Endodermal cell (in vitro differentiated cells): ENCODE data around the gene TBC1D2. TPM values are rescaled to one million over a fixed set of nuclear protein-coding genes. Genes with fewer than 3 reads are reported as not detected.

Experiments
- DNase-seq: peaks from one replicate; pipeline ENCODE4 v3.0.0-alpha.2; 2017
- H3K27ac ChIP-seq: 2 replicates; pipeline ENCODE4 v1.5.1; 2013; ENCODE audit warnings: mild to moderate bottlenecking, low read depth, low read length, moderate library complexity
- H3K27me3 ChIP-seq: 2 replicates; pipeline ENCODE4 v1.6.1; 2013; ENCODE audit warnings: mild to moderate bottlenecking, low read length, moderate library complexity; ENCODE audit not compliant: insufficient read depth, control insufficient read depth, poor library complexity, severe bottlenecking
- H3K36me3 ChIP-seq: 2 replicates; pipeline ENCODE4 v1.7.0; 2013; ENCODE audit warnings: mild to moderate bottlenecking, low read length, moderate library complexity; ENCODE audit not compliant: control insufficient read depth, insufficient read depth
- H3K4me1 ChIP-seq: one replicate; pipeline ENCODE4 v1.7.0; 2013; ENCODE audit warnings: low read length; ENCODE audit not compliant: control insufficient read depth, insufficient read depth
- H3K4me3 ChIP-seq: 2 replicates; pipeline ENCODE4 v1.5.1; 2013; ENCODE audit warnings: mild to moderate bottlenecking, low read length, moderate library complexity
- H3K9ac ChIP-seq: 2 replicates; pipeline ENCODE4 v1.6.1; 2013; ENCODE audit warnings: mild to moderate bottlenecking, low read length, moderate library complexity; ENCODE audit not compliant: poor library complexity, severe bottlenecking; ENCODE audit errors: extremely low read depth
- H3K9me3 ChIP-seq: 2 replicates; pipeline ENCODE4 v1.6.1; 2013; ENCODE audit warnings: mild to moderate bottlenecking, low read length, moderate library complexity; ENCODE audit not compliant: control insufficient read depth
- H3K27ac Mint-ChIP-seq: 2 replicates; pipeline ENCODE4 v1.8.0; 2020; ENCODE audit warnings: mixed read lengths
- H3K27me3 Mint-ChIP-seq: 2 replicates; pipeline ENCODE4 v1.8.0; 2021; ENCODE audit warnings: mild to moderate bottlenecking, mixed read lengths; ENCODE audit not compliant: insufficient read depth
- H3K36me3 Mint-ChIP-seq: 2 replicates; pipeline ENCODE4 v1.8.0; 2020; ENCODE audit warnings: low read depth, mixed read lengths
- H3K4me1 Mint-ChIP-seq: 2 replicates; pipeline ENCODE4 v1.8.0; 2020; ENCODE audit warnings: mixed read lengths
- H3K4me3 Mint-ChIP-seq: 2 replicates; pipeline ENCODE4 v1.8.0; 2020; ENCODE audit warnings: mild to moderate bottlenecking, moderate library complexity, mixed read lengths
- H3K9me3 Mint-ChIP-seq: 2 replicates; pipeline ENCODE4 v1.8.0; 2020; ENCODE audit warnings: mild to moderate bottlenecking, mixed read lengths
- WGBS, 2 experiments: methylation state at CpG; one replicate each; pipeline versions ENCODE4 v1.1.5 to v1.1.7; 2013; ENCODE audit warnings: missing lambda C conversion rate in 2 of 2, mixed read lengths in 1 of 2; ENCODE audit not compliant: insufficient coverage in 1 of 2, insufficient read length in 1 of 2; 5-methylcytosine and 5-hydroxymethylcytosine counted together
- total RNA-seq, 2 donors: library from RNA; stranded (reverse); fragmentation: NEBNext Ultra II Directional in 1 of 2; extraction: Animal tissue kit (Norgen Biotek cat#: 25700) in 1 of 2; gene quantifications; 2 replicates in 1 of 2; 3 replicates in 1 of 2; pipeline ENCODE4 v1.2.1, GENCODE V29; 2021
- TF ChIP-seq, protein P1 (sequence below): fragments of 200-600 bp; sonication (generic); conservative IDR thresholded peaks from 2 replicates; pipeline ENCODE4 v1.5.0; 2021; ENCODE audit warnings: antibody characterized with exemption, mild to moderate bottlenecking

Gene TBC1D2
- total RNA-seq, 2 donors from 2014 or later = 8.1 to 10.4 TPM

DNA sequence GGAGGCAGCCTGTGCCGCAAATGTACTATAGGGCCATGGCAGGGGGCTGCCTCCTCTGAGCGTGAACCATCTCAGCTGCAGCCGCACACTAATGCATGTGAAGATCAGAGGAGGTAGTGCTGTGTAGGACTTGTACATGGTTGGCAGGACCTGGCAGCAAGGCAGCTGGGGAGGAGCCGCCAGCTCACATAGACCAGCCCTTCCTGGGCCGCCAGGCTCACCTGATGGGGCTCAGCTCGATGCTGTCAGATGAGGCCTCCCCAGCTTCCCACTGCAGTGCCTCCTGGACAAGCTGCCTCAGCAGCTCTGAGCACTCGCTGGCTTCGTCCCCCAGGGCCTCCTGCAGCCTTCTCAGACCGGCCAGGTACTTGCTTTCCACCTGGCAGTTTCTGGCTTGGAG lies 45.0 kb downstream of the TBC1D2 start:
- peaks cover 13% of the 10 kb centered on the region for H3K9me3 Mint-ChIP-seq
- H3K36me3 Mint-ChIP-seq = peaks cover 55% of the 10 kb centered on the region
- H3K4me3 Mint-ChIP-seq = no peak overlapping the region
- TF ChIP-seq, protein P1, sequence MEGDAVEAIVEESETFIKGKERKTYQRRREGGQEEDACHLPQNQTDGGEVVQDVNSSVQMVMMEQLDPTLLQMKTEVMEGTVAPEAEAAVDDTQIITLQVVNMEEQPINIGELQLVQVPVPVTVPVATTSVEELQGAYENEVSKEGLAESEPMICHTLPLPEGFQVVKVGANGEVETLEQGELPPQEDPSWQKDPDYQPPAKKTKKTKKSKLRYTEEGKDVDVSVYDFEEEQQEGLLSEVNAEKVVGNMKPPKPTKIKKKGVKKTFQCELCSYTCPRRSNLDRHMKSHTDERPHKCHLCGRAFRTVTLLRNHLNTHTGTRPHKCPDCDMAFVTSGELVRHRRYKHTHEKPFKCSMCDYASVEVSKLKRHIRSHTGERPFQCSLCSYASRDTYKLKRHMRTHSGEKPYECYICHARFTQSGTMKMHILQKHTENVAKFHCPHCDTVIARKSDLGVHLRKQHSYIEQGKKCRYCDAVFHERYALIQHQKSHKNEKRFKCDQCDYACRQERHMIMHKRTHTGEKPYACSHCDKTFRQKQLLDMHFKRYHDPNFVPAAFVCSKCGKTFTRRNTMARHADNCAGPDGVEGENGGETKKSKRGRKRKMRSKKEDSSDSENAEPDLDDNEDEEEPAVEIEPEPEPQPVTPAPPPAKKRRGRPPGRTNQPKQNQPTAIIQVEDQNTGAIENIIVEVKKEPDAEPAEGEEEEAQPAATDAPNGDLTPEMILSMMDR = no peak
- Histone ChIP-seq H3K27me3 (no peaks in the 10 kb centered on the region), H3K27ac (no peak overlapping the region), H3K9me3 (peaks cover 9% of the 10 kb centered on the region), H3K36me3 (peaks cover 30% of the 10 kb centered on the region), H3K4me1 (no peaks in the 10 kb centered on the region), H3K4me3 (no peak overlapping the region), H3K9ac (no peak overlapping the region)
- DNase-seq = no peak
- H3K27me3 Mint-ChIP-seq = no peaks in the 10 kb centered on the region
- H3K27ac Mint-ChIP-seq = no peak overlapping the region
- WGBS, 2 experiments = 88 to 91% methylated on average over 5 to 9 of the region's 9 CpGs
- H3K4me1 Mint-ChIP-seq = peaks cover 3% of the 10 kb centered on the region

DNA sequence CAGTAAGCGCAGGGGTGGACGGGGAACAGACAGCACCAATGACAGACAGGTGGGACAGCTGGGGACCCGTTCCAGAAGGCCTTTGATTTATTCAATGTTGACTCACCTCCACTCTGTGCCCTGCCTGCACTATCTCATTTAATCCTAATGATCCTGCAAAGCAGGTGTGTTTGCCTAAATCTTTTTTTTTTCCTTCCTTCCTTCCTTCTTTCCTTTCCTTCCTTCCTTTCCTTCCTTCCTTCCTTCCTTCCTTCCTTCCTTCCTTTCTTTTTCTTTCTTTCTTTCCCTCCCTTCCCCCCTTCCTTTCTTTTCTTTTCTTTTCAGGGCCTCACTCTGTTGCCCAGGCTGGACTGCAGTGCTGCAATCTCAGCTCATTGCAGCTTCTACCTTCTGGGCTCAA lies 45.9 kb downstream of the TBC1D2 start:
- H3K9me3 Mint-ChIP-seq = peaks cover 13% of the 10 kb centered on the region
- no peaks in the 10 kb centered on the region for H3K27me3 Mint-ChIP-seq
- no peak overlapping the region for H3K27ac ChIP-seq
- H3K4me1 ChIP-seq = no peaks in the 10 kb centered on the region
- H3K27ac Mint-ChIP-seq = no peak overlapping the region
- peaks cover 3% of the 10 kb centered on the region for H3K4me1 Mint-ChIP-seq
- WGBS, 2 experiments = 80 to 87% methylated on average over 1 to 3 of the region's 3 CpGs
- H3K4me3 Mint-ChIP-seq = no peak overlapping the region
- peaks cover 49% of the 10 kb centered on the region for H3K36me3 Mint-ChIP-seq
- peaks cover 9% of the 10 kb centered on the region for H3K9me3 ChIP-seq
- DNase-seq = no peak
- no peak overlapping the region for H3K4me3 ChIP-seq
- no peaks in the 10 kb centered on the region for H3K27me3 ChIP-seq
- H3K9ac ChIP-seq = no peak overlapping the region
- TF ChIP-seq, protein P1 = no peak
- H3K36me3 ChIP-seq = peaks cover 30% of the 10 kb centered on the region

DNA sequence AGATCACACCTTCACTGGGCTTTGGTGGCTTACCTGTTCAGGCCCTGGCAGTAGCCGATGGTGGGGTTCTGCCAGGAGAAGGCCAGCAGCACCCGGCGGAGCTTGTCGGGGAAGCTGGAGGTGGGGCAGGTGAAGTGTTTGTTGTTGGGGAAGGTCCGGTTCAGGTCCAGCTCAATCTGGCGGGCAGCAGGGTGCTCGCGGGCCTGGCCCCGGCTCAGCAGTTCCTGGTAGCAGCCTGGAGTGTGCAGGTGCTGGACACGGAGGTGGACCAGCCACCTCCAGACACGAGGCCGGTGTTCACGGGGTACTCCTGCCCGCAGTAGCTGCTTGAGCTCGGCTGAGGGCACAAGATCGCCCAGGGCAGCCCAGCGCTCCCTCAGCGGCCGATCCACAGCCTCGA lies 46.8 kb downstream of the TBC1D2 start:
- H3K36me3 ChIP-seq = peaks cover 27% of the 10 kb centered on the region
- no peak overlapping the region for H3K4me3 Mint-ChIP-seq
- no peaks in the 10 kb centered on the region for H3K27me3 Mint-ChIP-seq
- peaks cover 3% of the 10 kb centered on the region for H3K4me1 Mint-ChIP-seq
- peaks cover 50% of the 10 kb centered on the region for H3K36me3 Mint-ChIP-seq
- no peaks in the 10 kb centered on the region for H3K27me3 ChIP-seq
- no peak overlapping the region for H3K27ac Mint-ChIP-seq
- DNase-seq = no peak
- peaks cover 13% of the 10 kb centered on the region for H3K9me3 Mint-ChIP-seq
- TF ChIP-seq, protein P1 = no peak
- no peak overlapping the region for H3K9ac ChIP-seq
- 93 to 100% methylated on average over 12 to 20 of the region's 20 CpGs for WGBS, 2 experiments
- peaks cover 9% of the 10 kb centered on the region for H3K9me3 ChIP-seq
- H3K4me1 ChIP-seq = no peaks in the 10 kb centered on the region
- no peak overlapping the region for H3K4me3 ChIP-seq
- H3K27ac ChIP-seq = no peak overlapping the region
